Measurements from ENCODE around the gene AGBL1.

DNA sequence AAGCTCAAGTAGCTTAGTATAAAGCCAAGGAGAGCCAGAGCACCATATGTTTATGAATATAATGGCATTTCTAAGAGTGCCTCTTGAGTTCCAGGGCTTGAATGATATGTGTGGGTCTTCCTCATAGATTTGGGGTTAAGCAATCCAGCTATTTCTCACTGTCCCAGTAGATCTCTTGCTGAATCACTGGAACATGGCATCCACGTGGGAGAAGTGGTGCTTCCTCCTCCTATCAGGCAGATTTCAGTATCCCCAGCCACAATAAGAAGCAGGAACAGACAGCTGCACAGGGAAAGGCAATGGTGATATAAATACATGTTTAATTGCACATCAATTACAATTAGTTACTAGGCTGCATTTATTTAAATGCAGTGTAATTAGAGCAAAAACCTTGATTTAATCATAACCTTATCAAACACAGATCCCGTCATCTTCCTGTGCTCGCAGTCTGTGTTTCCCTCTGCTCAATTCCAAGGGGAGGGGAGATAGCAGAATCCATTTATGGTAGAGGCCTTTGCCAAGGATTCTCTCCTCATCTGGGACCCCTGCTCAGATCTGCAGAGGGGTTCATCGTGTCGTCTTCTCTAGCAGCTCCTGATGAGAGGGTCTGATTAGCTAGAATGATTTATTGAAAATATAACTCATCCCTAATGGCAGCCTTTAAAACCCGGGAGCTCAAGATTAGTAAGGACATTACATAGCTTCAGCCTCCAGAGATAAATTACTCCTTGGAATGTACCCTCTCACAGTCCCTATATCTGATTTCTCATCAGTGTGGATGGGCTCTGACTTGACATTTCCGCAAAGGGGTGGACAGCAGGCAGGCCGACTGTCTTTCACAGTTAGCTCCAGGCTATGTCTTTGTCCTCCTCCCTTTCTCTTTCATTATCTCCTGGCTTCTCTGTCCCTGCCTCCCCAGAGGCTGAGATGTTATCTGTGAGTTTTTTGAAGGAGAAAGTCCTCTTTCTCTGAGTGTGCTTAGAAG is 775.9 kb downstream of the AGBL1 start:
- TF ChIP-seq RAD21 (conservative IDR thresholded peaks at IDR 0.05 in 1 of 2, IDR thresholded peaks at IDR 0.05 in 1 of 2) (no peak), MAZ (IDR thresholded peaks at IDR 0.05; ENCODE audit: borderline replicate concordance, low read depth, low read length) (no peak)
- TF ChIP-seq, protein P1, sequence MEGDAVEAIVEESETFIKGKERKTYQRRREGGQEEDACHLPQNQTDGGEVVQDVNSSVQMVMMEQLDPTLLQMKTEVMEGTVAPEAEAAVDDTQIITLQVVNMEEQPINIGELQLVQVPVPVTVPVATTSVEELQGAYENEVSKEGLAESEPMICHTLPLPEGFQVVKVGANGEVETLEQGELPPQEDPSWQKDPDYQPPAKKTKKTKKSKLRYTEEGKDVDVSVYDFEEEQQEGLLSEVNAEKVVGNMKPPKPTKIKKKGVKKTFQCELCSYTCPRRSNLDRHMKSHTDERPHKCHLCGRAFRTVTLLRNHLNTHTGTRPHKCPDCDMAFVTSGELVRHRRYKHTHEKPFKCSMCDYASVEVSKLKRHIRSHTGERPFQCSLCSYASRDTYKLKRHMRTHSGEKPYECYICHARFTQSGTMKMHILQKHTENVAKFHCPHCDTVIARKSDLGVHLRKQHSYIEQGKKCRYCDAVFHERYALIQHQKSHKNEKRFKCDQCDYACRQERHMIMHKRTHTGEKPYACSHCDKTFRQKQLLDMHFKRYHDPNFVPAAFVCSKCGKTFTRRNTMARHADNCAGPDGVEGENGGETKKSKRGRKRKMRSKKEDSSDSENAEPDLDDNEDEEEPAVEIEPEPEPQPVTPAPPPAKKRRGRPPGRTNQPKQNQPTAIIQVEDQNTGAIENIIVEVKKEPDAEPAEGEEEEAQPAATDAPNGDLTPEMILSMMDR (IDR thresholded peaks at IDR 0.05), result no peak

All from A549 (cell line).